WTC11 (cell line): ENCODE results near the gene COG1. TPM values are rescaled to one million over a fixed set of nuclear protein-coding genes. Genes with fewer than 3 reads are reported as not detected.

Source experiments
- ATAC-seq: fragments of 200-7000 bp; cut with Tn5 transposase; 2 replicates; pipeline ENCODE4 v1.10.0; 2021; ENCODE audit warnings: mild to moderate bottlenecking, moderate library complexity
- CTCF ChIA-PET: fragments of 300-600 bp; sonication (Branson Sonifier 250); formaldehyde crosslinking; loops from one replicate; lab custom pipeline; 2021; ENCODE audit warnings: antibody characterized with exemption; lab: Charles Lee
- POLR2A ChIA-PET: fragments of 350-600 bp; sonication (Branson Sonifier 250); formaldehyde crosslinking; loops from one replicate; lab custom pipeline; 2021; ENCODE audit warnings: antibody characterized with exemption; lab: Charles Lee
- DNase-seq: peaks from one replicate; pipeline ENCODE4 v3.0.0; 2021; ENCODE audit warnings: low spot score
- H3K27ac Mint-ChIP-seq: 2 replicates; pipeline ENCODE4 v1.8.0; 2021; ENCODE audit warnings: mixed read lengths
- H3K27me3 Mint-ChIP-seq: 2 replicates; pipeline ENCODE4 v1.8.0; 2021; ENCODE audit warnings: low read depth, mild to moderate bottlenecking, moderate library complexity, mixed read lengths
- H3K36me3 Mint-ChIP-seq: 2 replicates; pipeline ENCODE4 v1.8.0; 2021; ENCODE audit warnings: mixed read lengths
- H3K4me1 Mint-ChIP-seq: 2 replicates; pipeline ENCODE4 v1.8.0; 2022; ENCODE audit warnings: mixed read lengths
- H3K4me3 Mint-ChIP-seq: 2 replicates; pipeline ENCODE4 v1.8.0; 2021; ENCODE audit warnings: mild to moderate bottlenecking, moderate library complexity, mixed read lengths
- H3K9me3 Mint-ChIP-seq: 2 replicates; pipeline ENCODE4 v1.8.0; 2021; ENCODE audit warnings: mixed read lengths
- CBFB ChIP-seq: sonication (generic); formaldehyde crosslinking; IDR thresholded peaks from 2 replicates; pipeline ENCODE4 v1.8.1; 2022; ENCODE audit warnings: mild to moderate bottlenecking, low read depth, missing genetic modification reagents
- ELF4 ChIP-seq: sonication (generic); formaldehyde crosslinking; IDR thresholded peaks from 2 replicates; pipeline ENCODE4 v1.8.1; 2022; ENCODE audit warnings: low read depth, mild to moderate bottlenecking, moderate library complexity, missing genetic modification reagents
- GTF2I ChIP-seq: fragments of 250-450 bp; sonication (Bioruptor Pico); conservative IDR thresholded peaks from 2 replicates; pipeline ENCODE4 v1.4.0; 2021; ENCODE audit warnings: mild to moderate bottlenecking
- IRF2 ChIP-seq: sonication (generic); formaldehyde crosslinking; IDR thresholded peaks from 2 replicates; pipeline ENCODE4 v1.8.0; 2022; ENCODE audit warnings: low read depth, missing genetic modification reagents, borderline replicate concordance
- NFE2L1 ChIP-seq: sonication (generic); formaldehyde crosslinking; IDR thresholded peaks from 2 replicates; pipeline ENCODE4 v1.8.1; 2023; ENCODE audit warnings: missing genetic modification reagents
- NR3C1 ChIP-seq: sonication (generic); formaldehyde crosslinking; conservative IDR thresholded peaks from 2 replicates; pipeline ENCODE4 v1.8.1; 2023; ENCODE audit warnings: low read depth, mild to moderate bottlenecking, missing genetic modification reagents
- ZNF416 ChIP-seq: fragments of 250-450 bp; sonication (Bioruptor Pico); IDR thresholded peaks from 2 replicates; pipeline ENCODE4 v1.9.0; 2021; ENCODE audit warnings: mild to moderate bottlenecking, inconsistent platforms
- total RNA-seq: library from RNA; stranded (reverse); gene quantifications from 3 replicates; pipeline ENCODE4 v1.2.3, GENCODE V29; 2021
- TF ChIP-seq, protein P1 (sequence below): sonication (generic); formaldehyde crosslinking; IDR thresholded peaks from 2 replicates; pipeline ENCODE4 v1.8.1; 2022; ENCODE audit warnings: mild to moderate bottlenecking, missing genetic modification reagents, moderate library complexity, borderline replicate concordance
- TF ChIP-seq, protein P2 (sequence below): sonication (generic); formaldehyde crosslinking; conservative IDR thresholded peaks from 2 replicates; pipeline ENCODE4 v1.8.1; 2022; ENCODE audit warnings: mild to moderate bottlenecking, missing genetic modification reagents
- TF ChIP-seq, protein P3 (sequence below): sonication (generic); formaldehyde crosslinking; IDR thresholded peaks from 2 replicates; pipeline ENCODE4 v1.8.0; 2022; ENCODE audit warnings: mild to moderate bottlenecking, missing genetic modification reagents
- TF ChIP-seq, protein P4 (sequence below): fragments of 250-450 bp; sonication (Bioruptor Pico); IDR thresholded peaks from 2 replicates; pipeline ENCODE4 v1.9.0; 2021; ENCODE audit warnings: mild to moderate bottlenecking
- TF ChIP-seq, protein P5 (sequence below): fragments of 250-450 bp; sonication (Bioruptor Pico); IDR thresholded peaks from 2 replicates; pipeline ENCODE4 v2.1.2; 2022; ENCODE audit warnings: mild to moderate bottlenecking, moderate library complexity
- TF ChIP-seq, protein P6 (sequence below): sonication (generic); formaldehyde crosslinking; IDR thresholded peaks from 2 replicates; pipeline ENCODE4 v1.8.0; 2022; ENCODE audit warnings: mild to moderate bottlenecking, missing genetic modification reagents
- TF ChIP-seq, protein P7 (sequence below): sonication (generic); formaldehyde crosslinking; IDR thresholded peaks from 2 replicates; pipeline ENCODE4 v1.8.1; 2022; ENCODE audit warnings: missing genetic modification reagents, borderline replicate concordance

Gene COG1
- total RNA-seq, 1 experiment from 2014 or later = 22.6 TPM

DNA sequence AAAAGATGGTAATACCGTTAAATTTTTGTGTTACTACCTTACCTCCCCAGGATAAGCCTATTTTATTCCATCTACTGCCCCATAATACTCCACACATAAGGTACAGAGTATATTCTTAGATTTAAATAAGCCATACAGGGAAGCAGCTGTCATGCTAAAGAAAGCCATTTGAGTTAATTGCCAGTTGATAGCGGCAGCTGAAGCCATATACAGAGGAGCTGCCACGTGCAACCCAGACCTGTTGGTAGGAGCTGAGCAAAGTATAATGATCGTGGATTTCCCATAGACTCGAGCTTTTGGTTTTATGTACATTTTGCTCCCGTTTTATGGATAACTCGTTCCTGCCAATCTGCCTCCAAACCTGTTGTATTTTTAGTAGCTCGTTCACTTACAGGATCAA, 56.8 kb downstream of the COG1 start (continued):
- TF ChIP-seq, protein P1, sequence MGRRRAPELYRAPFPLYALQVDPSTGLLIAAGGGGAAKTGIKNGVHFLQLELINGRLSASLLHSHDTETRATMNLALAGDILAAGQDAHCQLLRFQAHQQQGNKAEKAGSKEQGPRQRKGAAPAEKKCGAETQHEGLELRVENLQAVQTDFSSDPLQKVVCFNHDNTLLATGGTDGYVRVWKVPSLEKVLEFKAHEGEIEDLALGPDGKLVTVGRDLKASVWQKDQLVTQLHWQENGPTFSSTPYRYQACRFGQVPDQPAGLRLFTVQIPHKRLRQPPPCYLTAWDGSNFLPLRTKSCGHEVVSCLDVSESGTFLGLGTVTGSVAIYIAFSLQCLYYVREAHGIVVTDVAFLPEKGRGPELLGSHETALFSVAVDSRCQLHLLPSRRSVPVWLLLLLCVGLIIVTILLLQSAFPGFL = no peak
- TF ChIP-seq, protein P2, sequence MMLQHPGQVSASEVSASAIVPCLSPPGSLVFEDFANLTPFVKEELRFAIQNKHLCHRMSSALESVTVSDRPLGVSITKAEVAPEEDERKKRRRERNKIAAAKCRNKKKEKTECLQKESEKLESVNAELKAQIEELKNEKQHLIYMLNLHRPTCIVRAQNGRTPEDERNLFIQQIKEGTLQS (CRISPR knock-in tag) = no peak
- TF ChIP-seq, protein P3, sequence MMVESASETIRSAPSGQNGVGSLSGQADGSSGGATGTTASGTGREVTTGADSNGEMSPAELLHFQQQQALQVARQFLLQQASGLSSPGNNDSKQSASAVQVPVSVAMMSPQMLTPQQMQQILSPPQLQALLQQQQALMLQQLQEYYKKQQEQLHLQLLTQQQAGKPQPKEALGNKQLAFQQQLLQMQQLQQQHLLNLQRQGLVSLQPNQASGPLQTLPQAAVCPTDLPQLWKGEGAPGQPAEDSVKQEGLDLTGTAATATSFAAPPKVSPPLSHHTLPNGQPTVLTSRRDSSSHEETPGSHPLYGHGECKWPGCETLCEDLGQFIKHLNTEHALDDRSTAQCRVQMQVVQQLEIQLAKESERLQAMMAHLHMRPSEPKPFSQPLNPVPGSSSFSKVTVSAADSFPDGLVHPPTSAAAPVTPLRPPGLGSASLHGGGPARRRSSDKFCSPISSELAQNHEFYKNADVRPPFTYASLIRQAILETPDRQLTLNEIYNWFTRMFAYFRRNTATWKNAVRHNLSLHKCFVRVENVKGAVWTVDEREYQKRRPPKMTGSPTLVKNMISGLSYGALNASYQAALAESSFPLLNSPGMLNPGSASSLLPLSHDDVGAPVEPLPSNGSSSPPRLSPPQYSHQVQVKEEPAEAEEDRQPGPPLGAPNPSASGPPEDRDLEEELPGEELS = no peak

DNA sequence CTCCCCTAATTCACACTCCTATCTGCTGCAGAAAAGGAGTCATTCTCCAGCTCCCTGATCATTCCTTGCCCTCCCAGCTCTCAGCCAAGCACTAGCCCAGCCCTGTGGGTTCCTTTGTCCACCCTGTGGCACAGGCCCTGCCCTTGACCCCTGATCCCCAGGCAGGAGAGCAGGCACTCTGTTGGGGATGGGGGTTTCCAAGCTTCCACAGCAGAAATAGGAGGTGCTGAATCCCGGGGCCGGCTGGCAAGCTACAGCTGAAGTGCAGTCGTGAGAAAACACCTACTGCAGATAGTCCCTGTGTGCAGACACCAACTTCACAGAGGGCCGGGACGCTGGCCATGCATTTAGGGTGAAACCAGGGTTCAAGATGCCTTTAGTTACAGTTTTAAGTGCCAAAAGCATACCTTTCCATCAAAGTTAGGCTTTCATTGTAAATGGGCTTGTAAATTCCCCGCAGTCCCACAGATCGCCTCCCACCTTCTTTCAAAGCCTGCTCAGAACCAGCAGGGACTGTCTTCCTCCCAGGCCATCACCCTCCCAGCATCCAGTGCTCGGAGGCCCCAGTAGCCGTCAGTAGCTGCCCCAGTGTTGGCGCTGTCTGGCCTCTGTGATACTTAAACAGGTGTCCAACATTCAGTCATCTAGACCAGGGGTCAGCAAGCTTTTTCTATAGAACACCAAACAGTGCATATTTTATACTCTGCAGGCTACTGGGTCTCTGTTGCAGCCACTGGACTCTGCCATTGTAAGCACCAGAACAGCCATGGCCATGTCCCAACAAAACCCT, 58.2 kb downstream of the COG1 start:
- Mint-ChIP-seq H3K27ac (no peak overlapping the region; the same call in 1 of the 2 replicates), H3K27me3 (no peaks in the 10 kb centered on the region), H3K4me3 (no peak overlapping the region), H3K4me1 (peaks cover 6% of the 10 kb centered on the region), H3K9me3 (no peaks in the 10 kb centered on the region), H3K36me3 (peaks cover 5% of the 10 kb centered on the region)
- ATAC-seq = no peak
- TF ChIP-seq, protein P4, sequence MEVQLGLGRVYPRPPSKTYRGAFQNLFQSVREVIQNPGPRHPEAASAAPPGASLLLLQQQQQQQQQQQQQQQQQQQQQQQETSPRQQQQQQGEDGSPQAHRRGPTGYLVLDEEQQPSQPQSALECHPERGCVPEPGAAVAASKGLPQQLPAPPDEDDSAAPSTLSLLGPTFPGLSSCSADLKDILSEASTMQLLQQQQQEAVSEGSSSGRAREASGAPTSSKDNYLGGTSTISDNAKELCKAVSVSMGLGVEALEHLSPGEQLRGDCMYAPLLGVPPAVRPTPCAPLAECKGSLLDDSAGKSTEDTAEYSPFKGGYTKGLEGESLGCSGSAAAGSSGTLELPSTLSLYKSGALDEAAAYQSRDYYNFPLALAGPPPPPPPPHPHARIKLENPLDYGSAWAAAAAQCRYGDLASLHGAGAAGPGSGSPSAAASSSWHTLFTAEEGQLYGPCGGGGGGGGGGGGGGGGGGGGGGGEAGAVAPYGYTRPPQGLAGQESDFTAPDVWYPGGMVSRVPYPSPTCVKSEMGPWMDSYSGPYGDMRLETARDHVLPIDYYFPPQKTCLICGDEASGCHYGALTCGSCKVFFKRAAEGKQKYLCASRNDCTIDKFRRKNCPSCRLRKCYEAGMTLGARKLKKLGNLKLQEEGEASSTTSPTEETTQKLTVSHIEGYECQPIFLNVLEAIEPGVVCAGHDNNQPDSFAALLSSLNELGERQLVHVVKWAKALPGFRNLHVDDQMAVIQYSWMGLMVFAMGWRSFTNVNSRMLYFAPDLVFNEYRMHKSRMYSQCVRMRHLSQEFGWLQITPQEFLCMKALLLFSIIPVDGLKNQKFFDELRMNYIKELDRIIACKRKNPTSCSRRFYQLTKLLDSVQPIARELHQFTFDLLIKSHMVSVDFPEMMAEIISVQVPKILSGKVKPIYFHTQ (CRISPR knock-in tag) = no peak
- TF ChIP-seq IRF2 (no peak), CBFB (no peak), ZNF416 (CRISPR knock-in tag) (no peak), NR3C1 (CRISPR knock-in tag) (no peak), ELF4 (CRISPR knock-in tag) (no peak), GTF2I (CRISPR knock-in tag) (no peak), NFE2L1 (CRISPR knock-in tag) (no peak)
- TF ChIP-seq, protein P1 = no peak
- TF ChIP-seq, protein P5, sequence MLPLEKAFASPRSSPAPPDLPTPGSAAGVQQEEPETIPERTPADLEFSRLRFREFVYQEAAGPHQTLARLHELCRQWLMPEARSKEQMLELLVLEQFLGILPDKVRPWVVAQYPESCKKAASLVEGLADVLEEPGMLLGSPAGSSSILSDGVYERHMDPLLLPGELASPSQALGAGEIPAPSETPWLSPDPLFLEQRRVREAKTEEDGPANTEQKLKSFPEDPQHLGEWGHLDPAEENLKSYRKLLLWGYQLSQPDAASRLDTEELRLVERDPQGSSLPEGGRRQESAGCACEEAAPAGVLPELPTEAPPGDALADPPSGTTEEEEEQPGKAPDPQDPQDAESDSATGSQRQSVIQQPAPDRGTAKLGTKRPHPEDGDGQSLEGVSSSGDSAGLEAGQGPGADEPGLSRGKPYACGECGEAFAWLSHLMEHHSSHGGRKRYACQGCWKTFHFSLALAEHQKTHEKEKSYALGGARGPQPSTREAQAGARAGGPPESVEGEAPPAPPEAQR (CRISPR knock-in tag) = no peak
- TF ChIP-seq, protein P6, sequence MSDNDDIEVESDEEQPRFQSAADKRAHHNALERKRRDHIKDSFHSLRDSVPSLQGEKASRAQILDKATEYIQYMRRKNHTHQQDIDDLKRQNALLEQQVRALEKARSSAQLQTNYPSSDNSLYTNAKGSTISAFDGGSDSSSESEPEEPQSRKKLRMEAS (CRISPR knock-in tag) = no peak
- TF ChIP-seq, protein P7, sequence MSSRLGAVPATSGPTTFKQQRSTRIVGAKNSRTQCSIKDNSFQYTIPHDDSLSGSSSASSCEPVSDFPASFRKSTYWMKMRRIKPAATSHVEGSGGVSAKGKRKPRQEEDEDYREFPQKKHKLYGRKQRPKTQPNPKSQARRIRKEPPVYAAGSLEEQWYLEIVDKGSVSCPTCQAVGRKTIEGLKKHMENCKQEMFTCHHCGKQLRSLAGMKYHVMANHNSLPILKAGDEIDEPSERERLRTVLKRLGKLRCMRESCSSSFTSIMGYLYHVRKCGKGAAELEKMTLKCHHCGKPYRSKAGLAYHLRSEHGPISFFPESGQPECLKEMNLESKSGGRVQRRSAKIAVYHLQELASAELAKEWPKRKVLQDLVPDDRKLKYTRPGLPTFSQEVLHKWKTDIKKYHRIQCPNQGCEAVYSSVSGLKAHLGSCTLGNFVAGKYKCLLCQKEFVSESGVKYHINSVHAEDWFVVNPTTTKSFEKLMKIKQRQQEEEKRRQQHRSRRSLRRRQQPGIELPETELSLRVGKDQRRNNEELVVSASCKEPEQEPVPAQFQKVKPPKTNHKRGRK = no peak
- POLR2A ChIA-PET = interaction anchor here (0.9 kb wide), 1 partner anchor 153 kb away, joined by 3 read pairs; no protein-coding TSS in a partner anchor
- CTCF ChIA-PET = interaction anchor here (2.0 to 3.7 kb wide), 2 partner anchors 55 to 119 kb away, joined by 5 to 20 read pairs; no protein-coding TSS in a partner anchor
- no peak for DNase-seq
